ENCODE measurements around the gene OSMR.

DNA sequence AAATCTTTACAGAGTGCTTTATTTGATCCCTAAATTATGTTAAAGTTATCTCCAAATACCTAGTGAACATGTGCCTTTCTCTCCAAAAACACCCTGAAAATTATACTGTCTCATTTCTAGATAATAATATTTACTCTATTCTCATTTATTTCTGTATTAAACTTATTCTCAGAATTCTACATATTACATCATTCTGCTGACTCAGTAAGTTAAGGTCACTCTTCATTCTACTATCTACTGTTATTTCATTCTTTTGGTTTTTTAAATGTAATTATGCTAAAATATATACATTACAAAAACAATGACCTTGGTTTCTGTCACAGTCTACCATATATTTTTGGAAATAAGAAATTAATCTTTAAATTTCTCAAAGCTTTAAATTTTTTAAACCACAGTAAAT, 132.2 kb downstream of the OSMR start:
- TF ChIP-seq POLR2A (IDR thresholded peaks at IDR 0.05), result no peak
- TF ChIP-seq, protein P1, sequence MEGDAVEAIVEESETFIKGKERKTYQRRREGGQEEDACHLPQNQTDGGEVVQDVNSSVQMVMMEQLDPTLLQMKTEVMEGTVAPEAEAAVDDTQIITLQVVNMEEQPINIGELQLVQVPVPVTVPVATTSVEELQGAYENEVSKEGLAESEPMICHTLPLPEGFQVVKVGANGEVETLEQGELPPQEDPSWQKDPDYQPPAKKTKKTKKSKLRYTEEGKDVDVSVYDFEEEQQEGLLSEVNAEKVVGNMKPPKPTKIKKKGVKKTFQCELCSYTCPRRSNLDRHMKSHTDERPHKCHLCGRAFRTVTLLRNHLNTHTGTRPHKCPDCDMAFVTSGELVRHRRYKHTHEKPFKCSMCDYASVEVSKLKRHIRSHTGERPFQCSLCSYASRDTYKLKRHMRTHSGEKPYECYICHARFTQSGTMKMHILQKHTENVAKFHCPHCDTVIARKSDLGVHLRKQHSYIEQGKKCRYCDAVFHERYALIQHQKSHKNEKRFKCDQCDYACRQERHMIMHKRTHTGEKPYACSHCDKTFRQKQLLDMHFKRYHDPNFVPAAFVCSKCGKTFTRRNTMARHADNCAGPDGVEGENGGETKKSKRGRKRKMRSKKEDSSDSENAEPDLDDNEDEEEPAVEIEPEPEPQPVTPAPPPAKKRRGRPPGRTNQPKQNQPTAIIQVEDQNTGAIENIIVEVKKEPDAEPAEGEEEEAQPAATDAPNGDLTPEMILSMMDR (IDR thresholded peaks at IDR 0.05), result no peak
- no peak for TF ChIP-seq POLR2AphosphoS5 (IDR thresholded peaks at IDR 0.05; ENCODE audit: insufficient read depth in 1 of 2, low read depth in 1 of 2)

All from vagina (tissue), 2 donors.